Occipital lobe (tissue), 2 donors: Measurements from ENCODE around the gene DACH1. TPM values are rescaled to one million over a fixed set of nuclear protein-coding genes. Genes with fewer than 3 reads are reported as not detected.

Source experiments
- DNase-seq: peaks from one replicate; lab custom pipeline; 2025; lab: John Stamatoyannopoulos, UW
- total RNA-seq: library from RNA; depleted of rRNA; stranded (reverse); fragments of >200 nt; gene quantifications from one replicate; pipeline ENCODE4 v1.2.3, GENCODE V29; 2014

DACH1 gene
- total RNA-seq, 1 donor from 2014 or later, result 3.6 TPM

DNA sequence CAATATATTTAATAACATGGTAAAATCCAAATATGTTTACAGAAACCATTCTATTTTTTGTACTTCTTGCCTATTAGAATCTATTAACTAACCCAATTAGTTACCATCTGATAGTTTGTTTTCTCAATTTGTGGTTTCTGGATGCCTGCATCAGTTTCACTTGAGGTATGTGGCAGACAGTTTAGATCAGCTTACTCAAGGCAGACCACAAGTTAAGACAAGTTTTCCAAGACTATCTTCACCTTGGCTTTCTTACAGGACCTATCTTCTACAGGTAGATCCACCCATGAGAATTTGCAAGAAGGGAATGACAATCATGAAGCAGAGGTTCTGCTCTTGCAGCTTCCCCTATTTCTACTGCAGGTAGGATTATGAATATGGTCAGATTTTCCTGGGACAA lies 458.6 kb downstream of the DACH1 start:
- DNase-seq, result no peak

DNA sequence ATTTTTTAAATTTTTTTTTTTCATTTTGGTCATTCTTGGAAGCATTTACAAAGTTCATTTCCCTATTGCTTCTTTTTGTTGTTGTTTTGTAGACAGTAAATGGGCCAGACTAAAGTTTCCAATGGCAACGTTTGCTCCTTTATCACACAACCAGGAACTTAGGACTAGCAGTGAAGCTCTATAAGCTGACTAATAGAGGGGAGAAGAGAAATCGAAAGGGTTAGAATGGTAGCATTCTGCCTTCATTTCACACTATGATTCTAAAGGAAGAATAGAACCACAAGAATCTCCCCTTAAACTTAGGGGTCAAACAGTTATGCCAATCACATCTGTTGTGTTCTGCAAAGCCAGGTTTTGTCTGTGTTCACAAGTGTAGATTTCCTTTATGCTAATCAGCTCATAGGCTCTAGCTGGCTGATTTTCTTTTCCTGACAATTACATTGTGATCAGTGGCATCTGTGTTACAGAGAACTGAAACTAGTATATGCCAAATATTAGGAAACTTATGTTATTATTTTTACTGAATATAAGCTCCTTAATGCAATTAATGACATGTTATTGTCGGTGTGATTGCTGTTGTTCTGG lies 467.3 kb downstream of the DACH1 start:
- DNase-seq, result no peak

DNA sequence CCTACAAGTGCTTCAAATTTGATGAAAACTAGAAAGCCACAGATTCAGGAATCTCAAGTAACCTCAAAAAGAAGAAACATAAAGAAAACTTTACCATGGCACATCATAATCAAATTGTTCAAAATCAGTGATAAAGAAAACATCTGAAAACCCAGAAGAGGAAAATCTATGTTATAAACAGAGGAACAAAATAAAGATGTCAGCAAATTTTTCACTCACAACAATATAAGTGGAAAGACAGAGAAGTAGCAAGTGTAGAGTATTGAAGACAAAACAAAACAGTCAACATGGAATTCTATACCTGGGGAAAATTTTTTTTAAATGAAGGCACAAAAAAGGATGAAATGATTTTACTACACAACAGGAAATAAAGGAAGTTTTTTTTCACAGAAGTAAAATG lies 470.9 kb downstream of the DACH1 start:
- no peak for DNase-seq

DNA sequence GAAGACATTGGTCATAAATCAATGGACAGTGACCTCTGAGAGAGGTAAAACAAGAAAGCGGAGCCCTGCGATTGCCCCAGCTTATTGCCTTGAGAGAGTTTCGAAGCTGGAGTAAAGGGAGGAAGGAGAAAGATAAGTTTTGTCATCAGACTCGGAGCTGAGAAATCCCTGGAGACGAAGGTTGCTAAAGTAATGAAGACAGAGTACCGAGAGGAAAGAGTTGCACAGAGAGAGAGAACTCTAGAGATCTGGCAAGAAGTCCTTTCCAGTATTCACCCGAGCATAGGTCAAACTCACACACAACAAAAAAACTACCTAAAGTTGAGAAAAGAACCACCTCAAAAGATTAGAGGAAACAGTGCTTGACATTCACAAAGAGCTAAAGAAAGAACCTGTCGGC lies 472.0 kb downstream of the DACH1 start:
- no peak for DNase-seq

DNA sequence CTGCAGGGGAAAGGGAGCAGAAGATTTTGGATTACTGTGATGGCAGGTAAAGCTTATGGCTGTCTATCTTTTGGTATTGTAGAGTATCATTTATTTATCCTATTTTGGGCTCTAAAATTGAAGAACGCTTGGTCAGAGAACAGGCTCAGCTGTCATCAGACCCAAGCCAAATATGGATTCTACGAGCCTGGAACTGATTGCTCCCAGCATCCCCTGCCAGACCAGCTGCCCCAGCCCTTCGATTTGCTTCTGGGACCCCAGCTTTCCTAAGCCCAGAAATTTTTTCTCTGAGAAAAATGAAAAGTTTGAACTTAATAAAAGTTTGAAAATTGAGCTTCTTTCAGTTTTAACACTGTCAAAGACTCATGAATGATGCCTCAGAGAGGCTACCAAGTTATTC lies 472.8 kb downstream of the DACH1 start:
- DNase-seq, result no peak
